Measurements from ENCODE around the gene GRM5.

- TF ChIP-seq CTCF (IDR thresholded peaks at IDR 0.05) (no peak), POLR2A (IDR thresholded peaks at IDR 0.05) (no peak)
Measured at GRCh38 chr11:88544656-88545280, 521.0 kb downstream of the GRM5 start.

All from prostate gland (tissue), 2 donors.